GM19324 (cell line): ENCODE measurements around the gene PALMD.

Source experiments
- ATAC-seq: cut with Tn5 transposase; IDR thresholded peaks from one replicate; pipeline ENCODE4 v1.9.1; 2021; ENCODE audit warnings: mild to moderate bottlenecking, moderate library complexity; ENCODE audit not compliant: unreplicated experiment, low FRiP score

PALMD gene

GRCh38 chr1:99737016-99737415, 91.1 kb downstream of the PALMD start:
- ATAC-seq = no peak

GRCh38 chr1:99738858-99739465, 93.0 kb downstream of the PALMD start:
- ATAC-seq = no peak

GRCh38 chr1:99740141-99740540, 94.2 kb downstream of the PALMD start:
- no peak for ATAC-seq
